Prostate gland (tissue), 2 donors: ENCODE measurements around the gene DLG3.

Source experiments
- POLR2A ChIP-seq: fragments of 450-650 bp; IDR thresholded peaks from one replicate; pipeline ENCODE4 v1.6.1; 2016; ENCODE audit warnings: antibody characterized with exemption, mild to moderate bottlenecking
- POLR2AphosphoS5 ChIP-seq: sonication (generic); formaldehyde crosslinking; IDR thresholded peaks from one replicate; pipeline ENCODE4 v1.6.1; 2017; ENCODE audit warnings: antibody characterized with exemption
- TF ChIP-seq, protein P1 (sequence below), 4 experiments: fragments of 200-600 bp in 2 of 4; fragments of 450-650 bp in 2 of 4; sonication (generic) in 2 of 4; IDR thresholded peaks; 1 replicate in 3 of 4; 2 replicates in 1 of 4; pipeline ENCODE4 v1.5.1; 2016 to 2019; ENCODE audit warnings: antibody characterized with exemption in 4 of 4, mild to moderate bottlenecking in 2 of 4, moderate library complexity in 2 of 4

DNA sequence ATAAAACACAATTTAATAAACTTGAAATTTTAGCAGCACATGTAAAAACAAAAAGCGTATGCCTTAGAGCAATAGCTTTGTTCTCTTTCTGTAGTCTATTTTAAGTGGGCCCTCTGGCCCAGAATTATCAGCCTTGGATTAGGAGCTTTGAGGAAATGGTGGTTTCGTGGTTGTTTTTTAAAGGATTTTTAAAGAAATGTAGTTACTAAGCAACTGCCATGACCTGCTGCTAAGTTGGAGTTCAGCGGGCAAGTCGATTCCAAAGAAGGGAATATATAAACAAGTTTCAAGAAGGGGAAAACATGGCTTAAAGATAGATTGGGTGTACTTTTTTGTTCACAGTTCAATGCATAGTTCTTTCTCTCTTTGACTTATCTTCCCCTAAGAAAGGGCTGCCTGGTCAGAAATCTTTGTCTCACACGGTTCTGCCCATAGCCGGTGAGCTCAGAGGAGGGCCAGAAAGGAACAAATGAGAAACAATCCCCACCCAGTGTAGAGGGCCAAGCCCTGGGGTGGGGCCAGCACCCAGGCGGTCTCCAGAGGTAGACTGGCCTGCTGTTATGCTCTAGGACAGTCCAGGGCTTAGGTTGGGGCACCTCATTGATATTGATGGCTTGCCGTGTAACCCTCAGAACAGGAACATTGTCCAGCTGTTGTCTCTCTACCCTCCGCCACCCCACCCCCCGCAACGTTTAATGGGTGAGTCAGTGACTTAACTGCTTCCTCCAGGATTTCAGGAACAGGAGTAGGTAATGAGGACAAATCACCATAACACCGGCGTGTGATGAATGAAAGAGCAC is 32.5 kb downstream of the DLG3 start:
- TF ChIP-seq POLR2AphosphoS5 = peak; percentile 31
- TF ChIP-seq, protein P1, sequence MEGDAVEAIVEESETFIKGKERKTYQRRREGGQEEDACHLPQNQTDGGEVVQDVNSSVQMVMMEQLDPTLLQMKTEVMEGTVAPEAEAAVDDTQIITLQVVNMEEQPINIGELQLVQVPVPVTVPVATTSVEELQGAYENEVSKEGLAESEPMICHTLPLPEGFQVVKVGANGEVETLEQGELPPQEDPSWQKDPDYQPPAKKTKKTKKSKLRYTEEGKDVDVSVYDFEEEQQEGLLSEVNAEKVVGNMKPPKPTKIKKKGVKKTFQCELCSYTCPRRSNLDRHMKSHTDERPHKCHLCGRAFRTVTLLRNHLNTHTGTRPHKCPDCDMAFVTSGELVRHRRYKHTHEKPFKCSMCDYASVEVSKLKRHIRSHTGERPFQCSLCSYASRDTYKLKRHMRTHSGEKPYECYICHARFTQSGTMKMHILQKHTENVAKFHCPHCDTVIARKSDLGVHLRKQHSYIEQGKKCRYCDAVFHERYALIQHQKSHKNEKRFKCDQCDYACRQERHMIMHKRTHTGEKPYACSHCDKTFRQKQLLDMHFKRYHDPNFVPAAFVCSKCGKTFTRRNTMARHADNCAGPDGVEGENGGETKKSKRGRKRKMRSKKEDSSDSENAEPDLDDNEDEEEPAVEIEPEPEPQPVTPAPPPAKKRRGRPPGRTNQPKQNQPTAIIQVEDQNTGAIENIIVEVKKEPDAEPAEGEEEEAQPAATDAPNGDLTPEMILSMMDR (IDR thresholded peaks at IDR 0.05) = no peak
- no peak for TF ChIP-seq POLR2A
